ENCODE data around the gene TSC1.

The TSC1 gene

DNA sequence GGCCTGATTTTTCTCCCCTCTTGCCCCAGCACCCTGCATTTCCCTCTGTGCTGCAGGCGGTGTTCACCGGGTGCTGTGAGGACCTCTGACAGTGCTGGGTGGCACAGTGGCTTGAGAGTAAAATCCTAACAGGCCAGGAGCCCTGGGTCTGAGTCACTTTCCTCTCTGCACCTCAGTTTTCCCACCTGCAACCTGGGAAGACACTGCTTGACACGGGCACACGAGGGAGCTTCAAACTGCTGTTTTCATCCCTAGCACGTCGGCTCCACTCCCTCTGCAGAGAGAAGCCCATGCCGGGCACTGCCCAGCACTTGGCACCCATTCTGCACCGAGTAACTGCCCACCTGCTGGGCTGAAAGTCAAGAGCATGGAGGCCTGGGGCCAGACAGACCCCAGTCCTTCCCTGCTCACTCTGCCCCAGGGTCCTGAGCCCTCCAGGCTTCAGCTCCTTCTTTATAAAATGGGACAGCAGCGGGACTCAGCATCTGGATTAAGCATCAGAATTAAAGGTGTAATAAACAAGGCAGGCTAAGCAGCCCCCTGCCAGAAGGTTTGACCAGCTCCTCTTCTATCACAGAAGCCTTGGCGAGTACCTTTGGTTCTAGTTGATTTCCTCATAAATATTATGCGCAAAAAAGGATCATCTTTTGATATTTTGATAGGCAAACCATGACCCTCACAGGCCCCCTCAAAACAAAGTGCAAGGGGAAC lies 39.2 kb upstream of the TSC1 start:
- no peaks in the 10 kb centered on the region for H4K20me1 ChIP-seq (ENCODE audit: insufficient read depth, low read length)
- H3K4me3 ChIP-seq (ENCODE audit: low read depth in 1 of 2, low read length in 2 of 2), result no peak overlapping the region
- no peaks in the 10 kb centered on the region for H3K36me3 ChIP-seq (ENCODE audit: insufficient read depth, low read length)
- no peak overlapping the region for H3K4me2 ChIP-seq (ENCODE audit: insufficient read depth, low read length)
- H3K9me3 ChIP-seq (ENCODE audit: insufficient read depth, low read length, severe bottlenecking), result no peaks in the 10 kb centered on the region
- H2AFZ ChIP-seq (ENCODE audit: low read depth, low read length), result no peak overlapping the region
- no peak for ATAC-seq (ENCODE audit: insufficient read depth, low read depth)
- H3K27me3 ChIP-seq (ENCODE audit: insufficient read depth, low read length, poor library complexity), result peaks cover 6% of the 10 kb centered on the region
- H3K9ac ChIP-seq (ENCODE audit: low read depth, low read length), result no peak overlapping the region
- no peaks in the 10 kb centered on the region for H3K4me1 ChIP-seq (ENCODE audit: insufficient read depth, low read length)
- no peak for TF ChIP-seq EZH2 (IDR thresholded peaks at IDR 0.05; ENCODE audit: borderline replicate concordance, low read depth, low read length, severe bottlenecking)
- TF ChIP-seq, protein P1, sequence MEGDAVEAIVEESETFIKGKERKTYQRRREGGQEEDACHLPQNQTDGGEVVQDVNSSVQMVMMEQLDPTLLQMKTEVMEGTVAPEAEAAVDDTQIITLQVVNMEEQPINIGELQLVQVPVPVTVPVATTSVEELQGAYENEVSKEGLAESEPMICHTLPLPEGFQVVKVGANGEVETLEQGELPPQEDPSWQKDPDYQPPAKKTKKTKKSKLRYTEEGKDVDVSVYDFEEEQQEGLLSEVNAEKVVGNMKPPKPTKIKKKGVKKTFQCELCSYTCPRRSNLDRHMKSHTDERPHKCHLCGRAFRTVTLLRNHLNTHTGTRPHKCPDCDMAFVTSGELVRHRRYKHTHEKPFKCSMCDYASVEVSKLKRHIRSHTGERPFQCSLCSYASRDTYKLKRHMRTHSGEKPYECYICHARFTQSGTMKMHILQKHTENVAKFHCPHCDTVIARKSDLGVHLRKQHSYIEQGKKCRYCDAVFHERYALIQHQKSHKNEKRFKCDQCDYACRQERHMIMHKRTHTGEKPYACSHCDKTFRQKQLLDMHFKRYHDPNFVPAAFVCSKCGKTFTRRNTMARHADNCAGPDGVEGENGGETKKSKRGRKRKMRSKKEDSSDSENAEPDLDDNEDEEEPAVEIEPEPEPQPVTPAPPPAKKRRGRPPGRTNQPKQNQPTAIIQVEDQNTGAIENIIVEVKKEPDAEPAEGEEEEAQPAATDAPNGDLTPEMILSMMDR (IDR thresholded peaks at IDR 0.05; ENCODE audit: borderline replicate concordance, extremely low read depth, low read length, poor library complexity, severe bottlenecking), result no peak
- H3K27ac ChIP-seq (ENCODE audit: low read length), result no peak overlapping the region
- no peak for DNase-seq
- H3K79me2 ChIP-seq (ENCODE audit: insufficient read depth, low read length), result no peaks in the 10 kb centered on the region

DNA sequence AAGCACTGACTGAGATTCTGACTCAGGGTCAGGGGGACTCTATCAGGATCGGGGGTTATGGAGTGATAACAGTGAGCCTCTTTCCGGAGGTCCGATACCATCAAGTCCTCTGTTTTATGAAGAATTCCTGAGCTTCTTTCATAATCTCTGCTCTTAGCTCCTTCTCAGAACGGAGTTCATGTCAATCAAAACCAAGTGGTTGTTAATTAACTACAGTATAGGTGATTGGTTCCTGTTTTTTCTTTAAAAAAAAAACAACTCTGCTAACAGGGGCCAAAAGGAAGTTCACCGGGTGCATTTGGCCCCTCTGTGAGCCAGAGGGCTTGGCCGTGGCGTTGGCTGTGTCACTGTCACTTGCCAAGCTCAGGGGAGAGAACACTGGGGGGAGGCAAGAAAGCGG lies 38.0 kb upstream of the TSC1 start:
- peaks cover 6% of the 10 kb centered on the region for H3K27me3 ChIP-seq (ENCODE audit: insufficient read depth, low read length, poor library complexity)
- H3K9me3 ChIP-seq (ENCODE audit: insufficient read depth, low read length, severe bottlenecking), result no peaks in the 10 kb centered on the region
- H3K36me3 ChIP-seq (ENCODE audit: insufficient read depth, low read length), result no peaks in the 10 kb centered on the region
- no peak overlapping the region for H3K9ac ChIP-seq (ENCODE audit: low read depth, low read length)
- no peak overlapping the region for H3K4me3 ChIP-seq (ENCODE audit: low read depth in 1 of 2, low read length in 2 of 2)
- DNase-seq (no peak), ATAC-seq (ENCODE audit: insufficient read depth, low read depth) (no peak)
- TF ChIP-seq, protein P1 (IDR thresholded peaks at IDR 0.05; ENCODE audit: borderline replicate concordance, extremely low read depth, low read length, poor library complexity, severe bottlenecking), result no peak
- no peak for TF ChIP-seq EZH2 (IDR thresholded peaks at IDR 0.05; ENCODE audit: borderline replicate concordance, low read depth, low read length, severe bottlenecking)
- no peak overlapping the region for H3K4me2 ChIP-seq (ENCODE audit: insufficient read depth, low read length)
- no peak overlapping the region for H2AFZ ChIP-seq (ENCODE audit: low read depth, low read length)
- H3K4me1 ChIP-seq (ENCODE audit: insufficient read depth, low read length), result no peaks in the 10 kb centered on the region
- no peak overlapping the region for H3K27ac ChIP-seq (ENCODE audit: low read length)
- H3K79me2 ChIP-seq (ENCODE audit: insufficient read depth, low read length), result no peaks in the 10 kb centered on the region
- no peaks in the 10 kb centered on the region for H4K20me1 ChIP-seq (ENCODE audit: insufficient read depth, low read length)

DNA sequence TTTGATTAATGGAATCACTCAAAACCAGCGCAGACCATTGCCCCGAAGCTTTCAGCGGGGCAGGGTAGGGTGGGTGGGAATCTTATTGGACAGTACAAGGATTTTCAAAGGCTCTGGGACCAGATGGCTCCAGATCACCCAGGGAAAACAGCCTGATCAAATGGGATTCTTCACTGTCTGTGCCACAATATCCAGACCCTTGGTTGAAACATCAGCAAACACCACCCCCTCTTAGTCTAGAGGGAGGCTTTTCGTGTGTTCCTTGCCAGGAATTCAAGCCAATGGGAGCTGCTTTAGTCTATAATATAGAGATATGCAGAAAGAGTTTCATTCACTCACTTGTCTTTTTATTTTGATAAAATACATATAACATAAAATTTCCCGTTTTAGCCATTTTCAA lies 35.7 kb upstream of the TSC1 start:
- Histone ChIP-seq H3K27ac (ENCODE audit: low read length) (no peak overlapping the region), H3K9ac (ENCODE audit: low read depth, low read length) (no peak overlapping the region), H3K4me3 (ENCODE audit: low read depth in 1 of 2, low read length in 2 of 2) (no peak overlapping the region), H3K36me3 (ENCODE audit: insufficient read depth, low read length) (no peaks in the 10 kb centered on the region), H2AFZ (ENCODE audit: low read depth, low read length) (no peak overlapping the region), H4K20me1 (ENCODE audit: insufficient read depth, low read length) (no peaks in the 10 kb centered on the region), H3K9me3 (ENCODE audit: insufficient read depth, low read length, severe bottlenecking) (no peaks in the 10 kb centered on the region), H3K27me3 (ENCODE audit: insufficient read depth, low read length, poor library complexity) (peaks cover 6% of the 10 kb centered on the region), H3K79me2 (ENCODE audit: insufficient read depth, low read length) (no peaks in the 10 kb centered on the region), H3K4me2 (ENCODE audit: insufficient read depth, low read length) (no peak overlapping the region), H3K4me1 (ENCODE audit: insufficient read depth, low read length) (no peaks in the 10 kb centered on the region)
- TF ChIP-seq, protein P1 (IDR thresholded peaks at IDR 0.05; ENCODE audit: borderline replicate concordance, extremely low read depth, low read length, poor library complexity, severe bottlenecking), result no peak
- TF ChIP-seq EZH2 (IDR thresholded peaks at IDR 0.05; ENCODE audit: borderline replicate concordance, low read depth, low read length, severe bottlenecking), result no peak
- ATAC-seq (ENCODE audit: insufficient read depth, low read depth) (no peak), DNase-seq (no peak)

Measured in DND-41 (cell line).